ENCODE results near the gene DACT1.

Gene DACT1

GRCh38 chr14:58669556-58670200 lies 31.9 kb downstream of the DACT1 start:
- DNase-seq (ENCODE audit: low read depth), result no peak

GRCh38 chr14:58671024-58671423 lies 33.3 kb downstream of the DACT1 start:
- no peak for DNase-seq (ENCODE audit: low read depth)

DNA sequence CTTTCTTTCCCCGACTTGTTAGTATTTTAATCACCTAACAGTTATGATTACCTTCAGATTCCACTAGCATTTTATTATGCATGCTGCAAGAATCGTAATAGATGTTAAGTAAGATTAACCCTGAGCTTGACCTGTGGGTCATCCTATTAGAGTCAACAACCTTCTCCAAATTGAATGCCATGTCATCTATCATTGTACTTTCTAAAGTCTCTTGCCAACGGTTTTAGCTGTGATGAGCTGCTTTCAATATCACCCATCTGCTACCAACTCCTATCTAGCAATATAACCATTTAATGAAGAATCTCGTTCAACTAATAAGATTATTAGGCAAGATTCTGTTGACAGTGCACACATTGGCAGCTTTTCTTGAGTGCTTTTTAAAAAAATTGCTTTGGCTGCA lies 33.7 kb downstream of the DACT1 start:
- no peak for DNase-seq (ENCODE audit: low read depth)

GRCh38 chr14:58673722-58674121 lies 36.0 kb downstream of the DACT1 start:
- DNase-seq (ENCODE audit: low read depth), result no peak

- no peak for DNase-seq (ENCODE audit: low read depth)
Observed at GRCh38 chr14:58677001-58677400, 39.2 kb downstream of the DACT1 start.

DNA sequence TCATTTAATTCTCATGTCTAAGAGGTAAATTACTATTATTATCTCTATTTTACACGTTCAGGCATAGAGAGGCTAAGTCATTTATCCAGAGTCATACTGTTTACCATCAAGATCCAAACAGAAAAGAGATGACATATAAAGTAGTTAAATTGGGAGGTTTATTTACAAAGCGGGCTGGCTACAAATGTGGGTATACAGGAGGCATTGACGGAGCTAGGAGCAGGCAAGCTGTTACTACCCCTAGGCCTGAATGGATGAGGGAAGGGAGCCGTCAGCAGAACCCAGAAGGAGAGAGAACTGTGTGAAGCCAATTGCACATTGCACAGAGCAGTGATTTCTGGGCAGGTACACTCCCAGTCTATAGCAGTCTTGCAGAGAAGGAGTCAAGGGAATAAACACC lies 39.8 kb downstream of the DACT1 start:
- DNase-seq (ENCODE audit: low read depth), result no peak

DNA sequence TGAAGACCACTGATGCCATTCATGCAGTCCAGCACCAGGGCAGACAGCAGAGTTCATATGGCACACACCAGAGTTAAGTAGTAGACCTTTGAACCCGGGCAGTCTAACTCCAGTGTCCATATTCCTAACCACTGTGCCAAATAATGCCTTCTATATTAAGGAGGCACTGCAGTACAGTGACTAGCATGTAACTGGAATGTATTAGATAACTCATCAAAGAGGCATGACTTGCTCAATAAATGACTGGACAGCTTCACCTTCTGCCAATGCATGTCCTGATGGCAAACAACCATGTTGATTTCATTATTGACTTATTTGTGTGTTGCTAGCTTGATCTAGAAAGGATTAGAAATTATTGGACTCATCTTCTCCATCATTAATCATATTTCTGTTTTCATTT lies 40.2 kb downstream of the DACT1 start:
- no peak for DNase-seq (ENCODE audit: low read depth)

DNA sequence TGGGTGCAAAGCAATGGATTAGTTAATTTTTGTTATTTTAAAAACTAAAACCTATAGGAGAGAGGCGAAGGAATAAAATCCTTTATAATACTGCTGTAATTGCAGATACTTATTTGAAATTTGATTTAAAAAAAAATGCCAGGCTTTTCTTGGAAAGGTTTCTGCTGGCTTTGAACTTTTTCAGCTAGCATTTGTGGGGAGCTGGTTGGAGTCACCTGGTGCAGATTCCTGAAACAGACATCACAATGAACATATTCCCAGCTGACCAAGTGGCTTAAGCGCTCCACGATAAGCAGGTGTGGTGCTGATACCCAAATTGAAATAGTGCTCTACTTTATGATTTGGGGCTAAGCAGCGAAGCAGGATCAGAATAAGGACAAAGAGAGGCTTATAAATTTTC lies 42.9 kb downstream of the DACT1 start:
- no peak for DNase-seq (ENCODE audit: low read depth)

DNA sequence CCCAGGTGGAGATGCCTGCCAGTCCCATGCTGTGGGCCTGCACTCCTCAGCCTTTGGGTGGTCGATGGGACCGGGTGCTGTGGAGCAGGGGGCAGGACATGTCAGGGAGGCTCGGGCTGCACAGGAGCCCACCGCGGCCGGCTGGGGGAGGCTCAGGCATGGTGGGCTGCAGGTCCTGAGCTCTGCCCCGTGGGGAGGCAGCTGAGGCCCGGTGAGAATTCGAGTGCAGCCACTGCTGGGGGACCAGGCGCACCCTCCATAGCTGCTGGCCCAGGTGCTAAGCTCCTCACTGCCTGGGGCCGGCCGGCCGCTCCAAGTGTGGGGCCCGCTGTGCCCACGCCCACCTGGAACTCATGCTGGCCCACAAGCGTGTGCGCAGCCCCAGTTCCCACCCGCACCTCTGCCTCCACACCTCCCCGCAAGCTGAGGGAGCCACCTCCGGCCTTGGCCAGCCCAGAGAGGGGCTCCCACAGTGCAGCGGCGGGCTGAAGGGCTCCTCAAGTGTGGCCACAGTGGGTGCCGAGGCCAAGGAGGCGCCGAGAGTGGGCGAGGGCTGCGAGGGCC lies 49.6 kb downstream of the DACT1 start:
- no peak for DNase-seq (ENCODE audit: low read depth)

DNA sequence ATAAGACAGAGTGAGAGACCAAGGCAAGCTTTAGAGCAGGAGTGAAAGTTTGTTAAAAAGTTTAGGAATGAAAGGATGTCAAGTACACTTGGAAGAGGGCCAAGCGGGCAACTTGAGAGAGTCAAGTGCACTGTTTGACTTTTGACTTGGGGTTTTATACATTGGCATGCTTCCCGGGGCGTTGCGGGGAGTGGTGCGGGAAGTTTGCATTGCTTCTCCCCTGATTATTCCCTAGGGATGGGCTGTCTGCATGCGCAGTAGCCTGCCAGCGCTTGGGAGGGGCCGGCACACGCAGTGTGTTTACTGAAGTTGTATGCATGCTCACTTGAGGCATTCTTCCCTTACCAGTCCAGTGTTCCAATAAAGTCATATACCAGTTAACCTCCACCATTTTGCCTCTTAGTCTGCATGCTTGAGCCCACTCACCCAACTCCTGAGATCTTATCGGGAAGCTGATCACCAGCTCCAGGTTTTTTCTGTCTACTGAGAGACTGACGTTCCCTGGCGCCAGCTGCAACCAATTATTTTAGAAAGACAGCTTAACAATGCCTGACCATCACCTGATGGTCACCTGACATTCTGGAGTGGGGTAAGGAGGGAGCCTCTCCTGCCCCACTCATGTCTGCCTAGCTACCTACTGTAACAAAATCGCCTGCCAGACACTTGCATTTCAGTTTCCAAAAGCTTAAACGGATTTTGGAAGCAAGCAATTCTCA lies 53.2 kb downstream of the DACT1 start:
- DNase-seq (ENCODE audit: low read depth), result no peak

DNA sequence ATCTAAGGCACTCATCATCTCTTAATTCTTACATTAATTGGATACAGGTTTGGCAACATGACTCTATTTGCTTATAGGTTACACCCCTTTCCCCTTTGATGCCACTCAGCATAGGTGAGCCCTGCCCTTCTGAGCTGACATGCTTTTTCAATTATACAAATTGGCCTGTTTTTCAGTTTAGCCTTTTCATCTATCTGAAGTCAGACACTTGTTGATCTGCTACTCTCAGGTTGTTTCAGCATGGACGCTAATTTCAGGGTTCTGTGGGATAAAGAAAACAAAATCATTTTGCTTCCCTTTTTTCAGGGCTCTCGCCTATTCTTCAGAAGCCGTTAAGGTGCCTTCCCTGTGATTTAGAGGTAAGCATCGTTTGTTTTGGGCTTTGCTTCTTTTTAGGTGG lies 55.3 kb downstream of the DACT1 start:
- DNase-seq (ENCODE audit: low read depth), result no peak

DNA sequence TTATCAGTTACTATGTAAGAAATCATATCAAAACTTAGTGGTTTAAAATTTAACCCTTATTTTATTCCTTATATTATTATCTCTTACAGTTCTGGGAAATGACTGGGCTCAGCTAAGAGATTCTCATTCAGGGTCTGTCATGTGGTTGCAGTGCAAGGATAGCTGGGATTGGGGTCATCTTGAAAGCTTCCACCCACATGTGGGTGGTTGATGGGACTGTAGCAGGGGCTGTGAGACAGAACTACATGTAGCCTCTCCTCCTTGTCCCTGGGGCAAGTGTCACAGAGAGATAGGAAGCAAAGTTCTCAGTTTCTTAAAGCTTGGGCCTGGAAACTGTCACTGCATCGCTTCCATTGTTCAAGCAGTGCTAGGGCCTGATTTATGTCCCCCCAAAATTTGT lies 57.8 kb downstream of the DACT1 start:
- DNase-seq (ENCODE audit: low read depth), result no peak

GRCh38 chr14:58697266-58697929 lies 59.6 kb downstream of the DACT1 start:
- DNase-seq (ENCODE audit: low read depth), result no peak
